GM18870 (cell line): ENCODE results near the gene GRIP1.

Experiments
- ATAC-seq: cut with Tn5 transposase; IDR thresholded peaks from one replicate; pipeline ENCODE4 v1.9.1; 2021; ENCODE audit warnings: moderate library complexity; ENCODE audit not compliant: unreplicated experiment

GRIP1 gene

GRCh38 chr12:66602483-66603143 lies 76.3 kb downstream of the GRIP1 start:
- ATAC-seq: no peak

GRCh38 chr12:66600903-66601302 lies 78.0 kb downstream of the GRIP1 start:
- ATAC-seq: no peak

GRCh38 chr12:66599816-66600215 lies 79.1 kb downstream of the GRIP1 start:
- ATAC-seq: no peak

- ATAC-seq: no peak
Measured at GRCh38 chr12:66598608-66599007, 80.3 kb downstream of the GRIP1 start.

- no peak for ATAC-seq
Measured at GRCh38 chr12:66598079-66598478, 80.8 kb downstream of the GRIP1 start.

- ATAC-seq: no peak
Measured at GRCh38 chr12:66596199-66596598, 82.7 kb downstream of the GRIP1 start.

- no peak for ATAC-seq
Measured at GRCh38 chr12:66594688-66595087, 84.2 kb downstream of the GRIP1 start.

- ATAC-seq: no peak
Measured at GRCh38 chr12:66590275-66590985, 88.4 kb downstream of the GRIP1 start.

GRCh38 chr12:66589095-66589494 lies 89.8 kb downstream of the GRIP1 start:
- ATAC-seq: no peak

GRCh38 chr12:66587912-66588311 lies 91.0 kb downstream of the GRIP1 start:
- no peak for ATAC-seq

GRCh38 chr12:66584673-66585072 lies 94.2 kb downstream of the GRIP1 start:
- no peak for ATAC-seq

GRCh38 chr12:66573605-66574004 lies 105.3 kb downstream of the GRIP1 start:
- no peak for ATAC-seq

- no peak for ATAC-seq
Measured at GRCh38 chr12:66572845-66573244, 106.0 kb downstream of the GRIP1 start.

GRCh38 chr12:66571361-66571915 lies 107.4 kb downstream of the GRIP1 start:
- ATAC-seq: no peak

- ATAC-seq: no peak
Measured at GRCh38 chr12:66563220-66563619, 115.7 kb downstream of the GRIP1 start.

GRCh38 chr12:66555113-66555512 lies 123.8 kb downstream of the GRIP1 start:
- ATAC-seq: no peak

GRCh38 chr12:66552716-66553115 lies 126.2 kb downstream of the GRIP1 start:
- ATAC-seq: no peak

GRCh38 chr12:66550626-66551025 lies 128.2 kb downstream of the GRIP1 start:
- no peak for ATAC-seq

GRCh38 chr12:66549050-66549389 lies 129.9 kb downstream of the GRIP1 start:
- ATAC-seq: no peak

GRCh38 chr12:66548338-66549049 lies 130.4 kb downstream of the GRIP1 start:
- ATAC-seq: no peak

- no peak for ATAC-seq
Measured at GRCh38 chr12:66541426-66541825, 137.4 kb downstream of the GRIP1 start.

GRCh38 chr12:66539431-66539830 lies 139.4 kb downstream of the GRIP1 start:
- ATAC-seq: no peak
